DND-41 (cell line): ENCODE measurements around the gene FOXP4.

Experiments
- ATAC-seq: fragments of 200-7000 bp; cut with Tn5 transposase; 3 replicates; pipeline ENCODE4 v1.9.1; 2021; ENCODE audit warnings: low read depth; ENCODE audit not compliant: insufficient read depth
- DNase-seq: peaks from one replicate; pipeline ENCODE4 v3.0.0-alpha.2; 2020
- H2AFZ ChIP-seq: 2 replicates; pipeline ENCODE4 v1.6.0; 2012; ENCODE audit warnings: low read depth, low read length
- H3K27ac ChIP-seq: 2 replicates; pipeline ENCODE4 v1.5.1; 2012; ENCODE audit warnings: low read length, inconsistent platforms
- H3K27me3 ChIP-seq: fragments of 200-600 bp; sonication (generic); 2 replicates; pipeline ENCODE4 v1.6.0; 2012; ENCODE audit warnings: low read length, mild to moderate bottlenecking, inconsistent platforms; ENCODE audit not compliant: insufficient read depth, poor library complexity
- H3K36me3 ChIP-seq: 2 replicates; pipeline ENCODE4 v1.5.1; 2012; ENCODE audit warnings: low read length, inconsistent platforms; ENCODE audit not compliant: insufficient read depth
- H3K4me1 ChIP-seq: 2 replicates; pipeline ENCODE4 v1.5.1; 2012; ENCODE audit warnings: mild to moderate bottlenecking, low read length; ENCODE audit not compliant: insufficient read depth
- H3K4me2 ChIP-seq: 2 replicates; pipeline ENCODE4 v1.6.0; 2012; ENCODE audit warnings: mild to moderate bottlenecking, moderate library complexity, low read length, inconsistent platforms; ENCODE audit not compliant: insufficient read depth
- H3K4me3 ChIP-seq, 2 experiments: fragments of 200-600 bp in 1 of 2; shearing (Covaris generic) in 1 of 2; 2 replicates each; pipeline ENCODE4 v1.5.1; 2012 to 2016; ENCODE audit warnings: inconsistent platforms in 2 of 2, low read length in 2 of 2, mild to moderate bottlenecking in 2 of 2, low read depth in 1 of 2, moderate library complexity in 1 of 2
- H3K79me2 ChIP-seq: 2 replicates; pipeline ENCODE4 v1.6.0; 2012; ENCODE audit warnings: low read length, inconsistent platforms; ENCODE audit not compliant: insufficient read depth
- H3K9ac ChIP-seq: 2 replicates; pipeline ENCODE4 v1.6.0; 2012; ENCODE audit warnings: low read depth, mild to moderate bottlenecking, inconsistent platforms, low read length, moderate library complexity
- H3K9me3 ChIP-seq: 2 replicates; pipeline ENCODE4 v1.5.1; 2012; ENCODE audit warnings: low read length, moderate library complexity, mild to moderate bottlenecking, inconsistent platforms; ENCODE audit not compliant: insufficient read depth, severe bottlenecking
- H4K20me1 ChIP-seq: 2 replicates; pipeline ENCODE4 v1.6.0; 2012; ENCODE audit warnings: low read length; ENCODE audit not compliant: insufficient read depth
- EZH2 ChIP-seq: IDR thresholded peaks from 3 replicates; pipeline ENCODE4 v1.6.1; 2012; ENCODE audit warnings: borderline replicate concordance, low read depth, mild to moderate bottlenecking, moderate library complexity, low read length, inconsistent platforms; ENCODE audit not compliant: severe bottlenecking
- TF ChIP-seq, protein P1 (sequence below): IDR thresholded peaks from 2 replicates; pipeline ENCODE4 v1.5.1; 2012; ENCODE audit warnings: borderline replicate concordance, low read length, moderate library complexity, mild to moderate bottlenecking; ENCODE audit not compliant: poor library complexity, severe bottlenecking; ENCODE audit errors: extremely low read depth

Gene FOXP4

GRCh38 chr6:41551857-41552256 lies 5.7 kb downstream of the FOXP4 start:
- H3K27ac ChIP-seq = no peak overlapping the region

DNA sequence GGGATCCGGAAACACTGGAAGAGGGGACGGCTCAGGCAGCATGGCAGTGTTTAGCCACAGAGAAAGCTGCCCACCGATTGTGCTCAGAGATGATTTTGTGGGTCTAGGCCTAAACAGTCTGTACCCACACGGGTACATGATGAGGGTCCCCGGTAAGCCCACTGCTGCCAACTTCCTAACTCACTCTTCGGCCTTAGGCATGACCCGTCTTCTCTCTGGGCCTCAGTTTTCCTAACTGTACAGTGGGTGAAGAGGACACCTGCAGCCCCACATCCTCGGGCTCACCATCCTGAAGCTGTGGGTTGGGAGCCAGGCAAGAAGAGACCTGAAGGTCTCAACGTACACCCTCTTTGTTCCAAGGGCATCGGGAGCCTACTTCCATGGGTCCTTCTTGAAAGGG lies 6.5 kb downstream of the FOXP4 start:
- H4K20me1 ChIP-seq = peaks cover 81% of the 10 kb centered on the region

More at GRCh38 chr6:41551857-41552256, 5.7 kb downstream of the FOXP4 start:
- H3K79me2 ChIP-seq = peaks cover 93% of the 10 kb centered on the region
- no peak for DNase-seq
- H4K20me1 ChIP-seq = peaks cover 82% of the 10 kb centered on the region
- H3K4me2 ChIP-seq = no peak overlapping the region
- no peak overlapping the region for H3K4me3 ChIP-seq
- H3K4me1 ChIP-seq = peaks cover 33% of the 10 kb centered on the region
- no peak overlapping the region for H3K9ac ChIP-seq
- no peaks in the 10 kb centered on the region for H3K27me3 ChIP-seq
- TF ChIP-seq, protein P1, sequence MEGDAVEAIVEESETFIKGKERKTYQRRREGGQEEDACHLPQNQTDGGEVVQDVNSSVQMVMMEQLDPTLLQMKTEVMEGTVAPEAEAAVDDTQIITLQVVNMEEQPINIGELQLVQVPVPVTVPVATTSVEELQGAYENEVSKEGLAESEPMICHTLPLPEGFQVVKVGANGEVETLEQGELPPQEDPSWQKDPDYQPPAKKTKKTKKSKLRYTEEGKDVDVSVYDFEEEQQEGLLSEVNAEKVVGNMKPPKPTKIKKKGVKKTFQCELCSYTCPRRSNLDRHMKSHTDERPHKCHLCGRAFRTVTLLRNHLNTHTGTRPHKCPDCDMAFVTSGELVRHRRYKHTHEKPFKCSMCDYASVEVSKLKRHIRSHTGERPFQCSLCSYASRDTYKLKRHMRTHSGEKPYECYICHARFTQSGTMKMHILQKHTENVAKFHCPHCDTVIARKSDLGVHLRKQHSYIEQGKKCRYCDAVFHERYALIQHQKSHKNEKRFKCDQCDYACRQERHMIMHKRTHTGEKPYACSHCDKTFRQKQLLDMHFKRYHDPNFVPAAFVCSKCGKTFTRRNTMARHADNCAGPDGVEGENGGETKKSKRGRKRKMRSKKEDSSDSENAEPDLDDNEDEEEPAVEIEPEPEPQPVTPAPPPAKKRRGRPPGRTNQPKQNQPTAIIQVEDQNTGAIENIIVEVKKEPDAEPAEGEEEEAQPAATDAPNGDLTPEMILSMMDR = no peak
- no peak for TF ChIP-seq EZH2
- H2AFZ ChIP-seq = no peak overlapping the region
- no peak for ATAC-seq
- peaks cover 43% of the 10 kb centered on the region for H3K36me3 ChIP-seq
- no peaks in the 10 kb centered on the region for H3K9me3 ChIP-seq

DNA sequence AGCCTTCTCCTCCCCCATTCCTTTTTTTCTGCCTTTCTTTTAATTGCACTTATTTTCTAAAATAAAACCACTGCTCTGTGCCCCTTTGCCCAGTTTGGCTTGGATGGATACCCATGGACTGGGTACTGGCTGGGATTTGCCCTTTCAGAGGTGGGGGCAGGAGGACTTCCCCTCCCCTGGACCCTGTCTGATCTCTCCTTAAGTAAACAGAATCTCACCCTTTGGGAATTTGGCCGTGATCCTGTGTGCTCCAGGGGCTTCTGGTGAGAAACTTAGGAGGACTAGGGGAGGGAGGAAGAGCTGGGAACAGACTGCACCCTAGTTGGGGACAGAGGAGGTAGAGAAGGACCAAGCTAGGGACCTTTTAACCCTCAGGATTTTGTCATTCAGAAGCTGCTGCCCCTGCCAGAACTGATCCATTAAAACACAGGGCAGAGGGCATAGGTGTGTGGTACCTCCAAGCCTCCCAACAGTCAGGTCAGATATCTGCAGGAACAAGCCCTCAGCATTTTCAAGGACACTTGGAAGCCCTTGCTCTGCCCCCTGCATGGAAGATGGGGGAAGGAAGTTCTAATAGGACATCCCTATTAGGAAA lies 7.3 kb downstream of the FOXP4 start:
- no peak overlapping the region for H3K4me2 ChIP-seq
- no peaks in the 10 kb centered on the region for H3K27me3 ChIP-seq
- H3K27ac ChIP-seq = no peak overlapping the region
- TF ChIP-seq EZH2 = no peak
- TF ChIP-seq, protein P1 = no peak
- peaks cover 83% of the 10 kb centered on the region for H3K79me2 ChIP-seq
- H3K9me3 ChIP-seq = no peaks in the 10 kb centered on the region
- no peak for ATAC-seq
- H3K4me3 ChIP-seq = no peak overlapping the region
- peaks cover 82% of the 10 kb centered on the region for H4K20me1 ChIP-seq
- peaks cover 19% of the 10 kb centered on the region for H3K4me1 ChIP-seq
- no peak for DNase-seq
- H2AFZ ChIP-seq = no peak overlapping the region
- no peak overlapping the region for H3K9ac ChIP-seq
- peaks cover 43% of the 10 kb centered on the region for H3K36me3 ChIP-seq

More for the DNA sequence above, 6.5 kb downstream of the FOXP4 start:
- no peak for DNase-seq
- Histone ChIP-seq H3K4me2 (no peak overlapping the region), H3K79me2 (peaks cover 89% of the 10 kb centered on the region), H3K27ac (no peak overlapping the region), H3K27me3 (no peaks in the 10 kb centered on the region), H3K4me1 (peaks cover 27% of the 10 kb centered on the region), H3K9ac (no peak overlapping the region), H3K36me3 (peaks cover 43% of the 10 kb centered on the region), H2AFZ (no peak overlapping the region), H3K4me3 (no peak overlapping the region), H3K9me3 (no peaks in the 10 kb centered on the region)
- no peak for ATAC-seq
- no peak for TF ChIP-seq EZH2
- TF ChIP-seq, protein P1 = no peak
